Measurements from ENCODE around the gene ECT2.
"Not testable (repeated sequence)": the region's sequence is repeated elsewhere in the genome, so short reads cannot be mapped to it uniquely, and the experiment has no call there.

The ECT2 gene

GRCh38 chr3:172846706-172847105 lies 96.2 kb downstream of the ECT2 start:
- H3K4me3 ChIP-seq: no peak overlapping the region
- H3K27ac ChIP-seq: no peak overlapping the region

GRCh38 chr3:172847292-172847691 lies 96.8 kb downstream of the ECT2 start:
- H3K27ac ChIP-seq: no peak overlapping the region

GRCh38 chr3:172848910-172849309 lies 98.4 kb downstream of the ECT2 start:
- H3K4me3 ChIP-seq: no peak overlapping the region

More at GRCh38 chr3:172847292-172847691, 96.8 kb downstream of the ECT2 start:
- H3K4me3 ChIP-seq: no peak overlapping the region

DNA sequence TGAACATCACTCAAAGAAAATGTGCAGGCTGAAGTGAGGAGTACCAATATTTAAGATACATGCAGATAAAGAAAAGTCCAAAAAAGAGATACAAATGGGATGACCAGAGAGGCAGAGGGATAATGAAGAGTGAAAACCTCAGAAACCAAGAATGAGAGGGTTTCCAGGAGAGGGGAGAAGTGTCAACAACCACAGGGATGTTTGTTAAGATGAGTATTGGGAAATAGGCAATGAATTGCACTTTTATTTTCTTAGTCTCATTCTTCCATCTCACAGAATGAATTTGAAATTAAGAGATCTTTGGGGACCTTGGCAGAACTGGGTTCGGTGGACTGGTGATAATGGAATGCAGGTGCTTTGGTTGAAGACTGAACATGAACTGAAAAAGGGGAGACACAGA lies 102.5 kb downstream of the ECT2 start:
- H3K27ac ChIP-seq: no peak overlapping the region
- H3K4me3 ChIP-seq: no peak overlapping the region

More at GRCh38 chr3:172848910-172849309, 98.4 kb downstream of the ECT2 start:
- H3K27ac ChIP-seq: no peak overlapping the region

- H3K4me3 ChIP-seq: no peak overlapping the region
- H3K27ac ChIP-seq: no peak overlapping the region
Measured at GRCh38 chr3:172853921-172854666, 103.6 kb downstream of the ECT2 start.

DNA sequence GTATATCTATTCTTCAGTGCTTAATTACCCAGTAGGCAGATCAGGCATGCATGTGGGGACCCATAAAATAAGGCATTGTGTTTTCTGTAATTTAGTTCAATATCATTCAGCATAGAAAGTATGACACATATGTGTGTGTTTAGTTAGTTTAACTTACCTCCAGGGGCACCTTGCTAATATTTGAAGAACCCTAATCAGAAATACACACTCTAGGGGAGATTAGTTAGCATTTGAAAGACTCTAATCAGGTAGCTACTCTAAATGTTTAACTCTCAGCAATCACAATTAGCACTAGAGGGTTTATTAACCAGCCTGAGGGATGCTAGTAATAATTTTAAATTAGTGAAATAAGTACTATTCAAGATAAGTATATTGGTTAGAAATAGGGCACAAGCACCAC lies 104.5 kb downstream of the ECT2 start:
- Histone ChIP-seq H3K27ac (no peak overlapping the region), H3K4me3 (no peak overlapping the region)

DNA sequence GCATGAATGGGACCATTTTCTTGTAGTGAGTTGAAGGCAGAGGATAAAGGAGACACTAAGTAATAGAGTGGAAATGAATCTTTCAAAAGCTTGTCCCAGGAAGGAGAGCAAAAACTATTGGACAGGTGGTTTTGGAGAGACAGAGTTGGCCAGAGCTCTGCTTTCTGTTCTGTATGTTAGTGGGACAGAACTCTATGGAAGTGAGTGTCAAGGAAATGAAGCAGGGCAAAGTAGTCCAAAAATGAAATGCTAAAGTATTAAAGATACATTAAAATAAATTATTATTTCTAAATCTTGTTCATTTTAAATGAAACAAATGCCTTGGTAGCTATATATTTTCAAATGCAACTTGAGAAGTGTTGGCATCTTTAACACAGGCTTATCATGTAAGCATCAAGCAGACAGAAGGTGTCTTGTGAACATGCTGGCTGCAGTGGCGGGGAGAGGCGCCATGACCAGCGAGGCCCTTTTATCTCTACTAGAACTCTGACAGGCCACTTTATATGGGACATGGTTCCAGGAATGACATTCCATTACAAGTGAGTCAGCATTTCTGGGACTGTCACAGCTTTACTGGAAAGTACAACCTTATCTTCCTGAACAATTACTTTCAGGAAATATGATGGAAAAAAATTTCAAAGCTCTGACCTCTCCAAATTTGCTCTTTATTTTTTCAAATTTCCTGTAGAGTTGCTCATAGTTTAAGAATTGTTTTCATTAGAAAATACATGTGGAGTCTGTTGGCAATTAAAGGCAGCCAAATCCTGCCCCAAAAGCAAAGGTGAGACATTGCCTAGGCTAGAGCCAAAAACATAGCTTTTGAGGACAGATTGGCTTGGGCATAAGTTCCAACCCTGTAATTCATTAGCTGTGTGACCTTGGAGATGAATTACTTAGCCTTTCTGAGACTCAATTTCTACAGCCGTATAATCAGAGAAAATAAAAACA lies 106.5 kb downstream of the ECT2 start:
- Histone ChIP-seq H3K27ac (peak overlapping the region in 1 of 21 experiments; percentile 18), H3K4me3 (no peak overlapping the region)

GRCh38 chr3:172859041-172859440 lies 108.5 kb downstream of the ECT2 start:
- Histone ChIP-seq H3K27ac (no peak overlapping the region), H3K4me3 (no peak overlapping the region)

DNA sequence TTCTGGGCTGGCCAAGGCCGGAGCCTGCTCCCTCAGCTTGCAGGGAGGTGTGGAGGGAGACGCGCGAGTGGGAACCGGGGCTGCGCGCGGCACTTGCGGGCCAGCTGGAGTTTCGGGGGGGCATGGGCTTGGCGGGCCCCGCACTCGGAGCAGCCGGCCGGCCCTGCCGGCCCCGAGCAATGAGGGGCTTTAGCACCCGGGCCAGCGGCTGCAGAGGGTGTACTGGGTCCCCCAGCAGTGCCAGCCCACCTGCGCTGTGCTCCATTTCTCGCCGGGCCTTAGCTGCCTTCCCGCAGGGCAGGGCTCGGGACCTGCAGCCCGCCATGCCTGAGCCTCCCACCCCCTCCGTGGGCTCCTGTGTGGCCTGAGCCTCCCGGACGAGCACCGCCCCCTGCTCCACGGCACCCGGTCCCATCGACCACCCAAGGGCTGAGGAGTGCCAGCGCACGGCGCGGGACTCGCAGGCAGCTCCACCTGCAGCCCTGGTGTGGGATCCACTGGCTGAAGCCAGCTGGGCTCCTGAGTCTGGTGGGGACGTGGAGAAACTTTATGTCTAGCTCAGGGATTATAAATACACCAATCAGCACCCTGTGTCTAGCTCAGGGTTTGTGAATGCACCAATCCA lies 116.3 kb downstream of the ECT2 start:
- H3K27ac ChIP-seq, H3K4me3 ChIP-seq: not testable (repeated sequence)

DNA sequence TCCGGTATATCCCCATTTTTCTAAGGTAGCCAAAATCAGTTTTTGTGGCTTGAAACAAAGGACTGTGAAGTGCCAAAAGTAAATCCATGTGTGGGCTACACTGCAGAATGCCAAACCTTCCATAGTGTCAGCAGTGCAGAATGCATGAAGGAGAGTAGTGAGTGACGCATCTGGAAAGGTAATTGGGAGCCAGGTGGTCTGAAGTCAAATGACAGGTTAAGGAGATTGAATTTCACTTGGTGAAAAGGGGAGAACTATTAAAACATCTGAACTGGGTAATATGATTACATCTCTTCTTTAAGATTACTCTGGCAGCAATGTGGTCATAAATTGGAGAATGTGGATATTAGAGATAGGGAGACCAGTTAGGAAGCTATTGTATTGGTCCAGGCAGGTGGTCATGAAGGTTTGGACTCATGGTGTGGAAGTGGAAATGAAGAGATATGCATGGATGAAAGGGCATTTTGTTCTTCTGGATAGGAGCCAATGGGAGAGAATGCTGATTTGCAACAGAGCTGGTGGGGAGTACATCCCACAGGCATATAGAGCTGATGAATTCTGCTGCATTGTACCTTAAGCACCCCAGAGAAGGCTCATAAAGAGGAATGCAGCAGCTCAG lies 118.2 kb downstream of the ECT2 start:
- no peak overlapping the region for H3K27ac ChIP-seq
- no peak overlapping the region for H3K4me3 ChIP-seq

DNA sequence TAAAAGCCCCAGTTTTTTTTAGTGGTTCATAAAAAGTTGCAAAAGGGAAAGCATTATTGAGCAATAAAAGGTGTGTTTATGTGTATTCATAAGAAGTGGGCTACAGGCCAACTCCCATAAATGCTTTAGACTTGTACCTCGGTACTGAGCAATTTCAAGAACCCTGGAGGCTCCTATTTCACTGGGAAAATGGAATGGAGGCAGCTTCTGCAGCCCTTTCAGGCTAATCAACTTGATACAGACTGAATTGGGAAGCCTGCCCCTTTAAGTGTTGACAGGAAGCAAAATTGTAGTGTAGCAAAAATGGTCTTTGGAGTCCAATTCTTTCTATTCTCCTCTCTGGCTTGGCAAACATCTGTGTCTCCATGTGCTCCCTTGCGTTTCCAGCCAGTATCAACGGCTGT lies 118.8 kb downstream of the ECT2 start:
- no peak overlapping the region for H3K4me3 ChIP-seq
- H3K27ac ChIP-seq: no peak overlapping the region

- Histone ChIP-seq H3K27ac (no peak overlapping the region), H3K4me3 (no peak overlapping the region)
Measured at GRCh38 chr3:172869784-172870518, 119.4 kb downstream of the ECT2 start.
